ENCODE data around the gene GID4. TPM values are rescaled to one million over a fixed set of nuclear protein-coding genes. Genes with fewer than 3 reads are reported as not detected.

GID4 gene
- total and polyA plus RNA-seq, 4 donors: 1.7 to 4.9 (median 3.7) TPM

DNA sequence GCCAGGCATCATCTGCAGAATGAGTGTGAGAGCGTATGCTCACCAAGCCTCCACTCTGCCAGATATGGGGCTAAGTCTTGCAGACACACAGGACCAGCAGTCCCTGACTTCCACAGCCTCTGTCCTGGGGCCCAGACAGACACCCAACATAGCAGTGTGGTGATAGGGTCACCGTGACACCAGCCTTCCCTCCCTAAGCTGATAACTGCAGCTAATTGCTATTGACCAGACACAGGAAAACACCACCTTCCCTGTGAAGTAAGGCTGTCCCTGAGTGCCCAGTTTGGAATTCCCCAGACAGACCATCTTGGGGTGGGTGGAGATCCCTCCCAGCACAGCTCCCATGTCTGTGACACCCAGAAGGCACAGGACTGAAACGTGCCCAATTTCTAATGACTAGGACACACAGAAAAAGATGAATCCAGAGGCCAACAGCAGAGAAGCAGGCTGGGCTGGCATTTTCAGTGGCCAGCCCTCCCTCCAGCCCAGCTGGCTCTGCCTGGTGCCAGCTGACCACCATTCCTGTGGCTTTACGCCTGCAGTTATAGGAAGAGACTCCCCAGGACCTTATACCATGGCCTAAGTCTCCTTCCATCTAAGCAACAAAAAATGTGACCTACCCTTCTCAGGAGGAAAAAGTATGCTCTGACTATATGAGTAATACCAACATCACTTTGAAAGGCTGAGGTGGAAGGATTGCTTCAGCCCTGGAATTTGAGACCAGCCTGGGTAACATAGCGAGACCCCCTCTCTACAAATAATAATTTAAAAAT lies 30.5 kb upstream of the GID4 start (continued):
- TF ChIP-seq, protein P1, sequence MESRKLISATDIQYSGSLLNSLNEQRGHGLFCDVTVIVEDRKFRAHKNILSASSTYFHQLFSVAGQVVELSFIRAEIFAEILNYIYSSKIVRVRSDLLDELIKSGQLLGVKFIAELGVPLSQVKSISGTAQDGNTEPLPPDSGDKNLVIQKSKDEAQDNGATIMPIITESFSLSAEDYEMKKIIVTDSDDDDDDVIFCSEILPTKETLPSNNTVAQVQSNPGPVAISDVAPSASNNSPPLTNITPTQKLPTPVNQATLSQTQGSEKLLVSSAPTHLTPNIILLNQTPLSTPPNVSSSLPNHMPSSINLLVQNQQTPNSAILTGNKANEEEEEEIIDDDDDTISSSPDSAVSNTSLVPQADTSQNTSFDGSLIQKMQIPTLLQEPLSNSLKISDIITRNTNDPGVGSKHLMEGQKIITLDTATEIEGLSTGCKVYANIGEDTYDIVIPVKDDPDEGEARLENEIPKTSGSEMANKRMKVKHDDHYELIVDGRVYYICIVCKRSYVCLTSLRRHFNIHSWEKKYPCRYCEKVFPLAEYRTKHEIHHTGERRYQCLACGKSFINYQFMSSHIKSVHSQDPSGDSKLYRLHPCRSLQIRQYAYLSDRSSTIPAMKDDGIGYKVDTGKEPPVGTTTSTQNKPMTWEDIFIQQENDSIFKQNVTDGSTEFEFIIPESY (IDR thresholded peaks at IDR 0.05): no peak

DNA sequence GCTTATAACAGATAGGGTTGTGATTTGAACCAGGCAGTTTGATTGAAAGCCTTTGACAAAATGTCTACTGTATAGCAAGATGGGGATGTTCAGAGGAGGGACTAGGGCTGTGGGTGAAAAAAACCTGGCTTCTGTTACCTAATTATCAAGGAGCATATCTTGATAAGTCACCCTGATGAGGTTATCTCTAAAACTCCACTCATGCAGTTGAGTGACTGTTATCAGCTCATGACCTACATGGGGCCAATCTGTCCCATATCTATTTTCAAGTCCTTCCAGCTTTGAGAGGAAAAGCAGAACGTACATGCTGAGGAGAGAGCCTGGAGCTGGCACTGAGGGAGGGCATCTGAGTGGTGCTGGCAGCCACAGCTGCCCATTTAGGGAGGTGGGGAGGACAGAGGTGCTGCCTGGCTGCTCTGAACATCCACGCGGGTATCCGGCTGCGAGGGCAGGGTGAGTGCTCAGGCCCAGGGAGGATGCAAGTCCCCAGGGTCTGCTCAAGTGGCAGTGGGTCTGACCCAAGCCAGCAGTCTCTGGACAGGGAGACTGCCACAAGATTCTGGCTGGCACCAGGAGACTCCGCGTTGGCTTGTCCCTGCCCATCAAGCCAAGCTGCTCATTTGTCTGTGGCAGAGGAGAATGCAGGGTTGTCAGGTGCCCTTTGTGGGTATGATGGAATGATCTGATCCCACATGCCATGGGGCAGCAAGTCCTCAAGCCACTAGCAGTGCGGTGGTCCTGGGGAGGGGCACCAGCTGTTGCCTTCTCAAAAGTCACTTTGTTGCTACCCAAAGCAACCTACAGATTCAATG lies 29.4 kb upstream of the GID4 start:
- H3K36me3 ChIP-seq (ENCODE audit: control insufficient read depth in 4 of 4, insufficient read depth in 3 of 4, low read depth in 1 of 4, low read length in 3 of 4): peaks cover 0 to 15% (median 6%) of the 10 kb centered on the region in 4 donors
- H3K27me3 ChIP-seq (ENCODE audit: control insufficient read depth in 4 of 4, insufficient read depth in 4 of 4, low read length in 3 of 4): no peaks in the 10 kb centered on the region
- 85% methylated on average over 8 of the region's 8 CpGs for WGBS
- H3K9ac ChIP-seq (ENCODE audit: low read depth in 1 of 2, low read length in 2 of 2): no peak overlapping the region
- H3K4me3 ChIP-seq (ENCODE audit: low read depth in 1 of 3, low read length in 3 of 3): no peak overlapping the region
- no peak for DNase-seq (ENCODE audit: low spot score)
- no peaks in the 10 kb centered on the region for H3K4me1 ChIP-seq (ENCODE audit: control insufficient read depth in 4 of 4, insufficient read depth in 4 of 4, low read length in 3 of 4)
- H3K9me3 ChIP-seq (ENCODE audit: control insufficient read depth in 4 of 4, low read length in 3 of 4): no peaks in the 10 kb centered on the region
- no peak for TF ChIP-seq NR2F2 (IDR thresholded peaks at IDR 0.05)
- no peak for TF ChIP-seq FOXA2 (IDR thresholded peaks at IDR 0.05)
- TF ChIP-seq HNF4A (conservative IDR thresholded peaks at IDR 0.05): no peak
- TF ChIP-seq RXRA (IDR thresholded peaks at IDR 0.05): no peak
- no peak for TF ChIP-seq FOXA1 (IDR thresholded peaks at IDR 0.05)
- TF ChIP-seq YY1 (IDR thresholded peaks at IDR 0.05): no peak
- TF ChIP-seq TAF1 (conservative IDR thresholded peaks at IDR 0.05): no peak
- TF ChIP-seq, protein P2, sequence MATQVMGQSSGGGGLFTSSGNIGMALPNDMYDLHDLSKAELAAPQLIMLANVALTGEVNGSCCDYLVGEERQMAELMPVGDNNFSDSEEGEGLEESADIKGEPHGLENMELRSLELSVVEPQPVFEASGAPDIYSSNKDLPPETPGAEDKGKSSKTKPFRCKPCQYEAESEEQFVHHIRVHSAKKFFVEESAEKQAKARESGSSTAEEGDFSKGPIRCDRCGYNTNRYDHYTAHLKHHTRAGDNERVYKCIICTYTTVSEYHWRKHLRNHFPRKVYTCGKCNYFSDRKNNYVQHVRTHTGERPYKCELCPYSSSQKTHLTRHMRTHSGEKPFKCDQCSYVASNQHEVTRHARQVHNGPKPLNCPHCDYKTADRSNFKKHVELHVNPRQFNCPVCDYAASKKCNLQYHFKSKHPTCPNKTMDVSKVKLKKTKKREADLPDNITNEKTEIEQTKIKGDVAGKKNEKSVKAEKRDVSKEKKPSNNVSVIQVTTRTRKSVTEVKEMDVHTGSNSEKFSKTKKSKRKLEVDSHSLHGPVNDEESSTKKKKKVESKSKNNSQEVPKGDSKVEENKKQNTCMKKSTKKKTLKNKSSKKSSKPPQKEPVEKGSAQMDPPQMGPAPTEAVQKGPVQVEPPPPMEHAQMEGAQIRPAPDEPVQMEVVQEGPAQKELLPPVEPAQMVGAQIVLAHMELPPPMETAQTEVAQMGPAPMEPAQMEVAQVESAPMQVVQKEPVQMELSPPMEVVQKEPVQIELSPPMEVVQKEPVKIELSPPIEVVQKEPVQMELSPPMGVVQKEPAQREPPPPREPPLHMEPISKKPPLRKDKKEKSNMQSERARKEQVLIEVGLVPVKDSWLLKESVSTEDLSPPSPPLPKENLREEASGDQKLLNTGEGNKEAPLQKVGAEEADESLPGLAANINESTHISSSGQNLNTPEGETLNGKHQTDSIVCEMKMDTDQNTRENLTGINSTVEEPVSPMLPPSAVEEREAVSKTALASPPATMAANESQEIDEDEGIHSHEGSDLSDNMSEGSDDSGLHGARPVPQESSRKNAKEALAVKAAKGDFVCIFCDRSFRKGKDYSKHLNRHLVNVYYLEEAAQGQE (IDR thresholded peaks at IDR 0.05): no peak
- TF ChIP-seq, protein P1 (IDR thresholded peaks at IDR 0.05): no peak
- TF ChIP-seq HNF4G (IDR thresholded peaks at IDR 0.05): no peak
- TF ChIP-seq RAD21 (IDR thresholded peaks at IDR 0.05): no peak
- TF ChIP-seq, protein P3, sequence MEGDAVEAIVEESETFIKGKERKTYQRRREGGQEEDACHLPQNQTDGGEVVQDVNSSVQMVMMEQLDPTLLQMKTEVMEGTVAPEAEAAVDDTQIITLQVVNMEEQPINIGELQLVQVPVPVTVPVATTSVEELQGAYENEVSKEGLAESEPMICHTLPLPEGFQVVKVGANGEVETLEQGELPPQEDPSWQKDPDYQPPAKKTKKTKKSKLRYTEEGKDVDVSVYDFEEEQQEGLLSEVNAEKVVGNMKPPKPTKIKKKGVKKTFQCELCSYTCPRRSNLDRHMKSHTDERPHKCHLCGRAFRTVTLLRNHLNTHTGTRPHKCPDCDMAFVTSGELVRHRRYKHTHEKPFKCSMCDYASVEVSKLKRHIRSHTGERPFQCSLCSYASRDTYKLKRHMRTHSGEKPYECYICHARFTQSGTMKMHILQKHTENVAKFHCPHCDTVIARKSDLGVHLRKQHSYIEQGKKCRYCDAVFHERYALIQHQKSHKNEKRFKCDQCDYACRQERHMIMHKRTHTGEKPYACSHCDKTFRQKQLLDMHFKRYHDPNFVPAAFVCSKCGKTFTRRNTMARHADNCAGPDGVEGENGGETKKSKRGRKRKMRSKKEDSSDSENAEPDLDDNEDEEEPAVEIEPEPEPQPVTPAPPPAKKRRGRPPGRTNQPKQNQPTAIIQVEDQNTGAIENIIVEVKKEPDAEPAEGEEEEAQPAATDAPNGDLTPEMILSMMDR (IDR thresholded peaks at IDR 0.05; ENCODE audit: low read depth, low read length, missing input control): no peak
- no peak for TF ChIP-seq EGR1 (IDR thresholded peaks at IDR 0.05; ENCODE audit: low read depth in 2 of 2)
- no peak for TF ChIP-seq SP1 (IDR thresholded peaks at IDR 0.05)
- TF ChIP-seq, protein P4, sequence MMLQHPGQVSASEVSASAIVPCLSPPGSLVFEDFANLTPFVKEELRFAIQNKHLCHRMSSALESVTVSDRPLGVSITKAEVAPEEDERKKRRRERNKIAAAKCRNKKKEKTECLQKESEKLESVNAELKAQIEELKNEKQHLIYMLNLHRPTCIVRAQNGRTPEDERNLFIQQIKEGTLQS (IDR thresholded peaks at IDR 0.05): no peak
- TF ChIP-seq JUND (IDR thresholded peaks at IDR 0.05): no peak
- TF ChIP-seq, protein P5, sequence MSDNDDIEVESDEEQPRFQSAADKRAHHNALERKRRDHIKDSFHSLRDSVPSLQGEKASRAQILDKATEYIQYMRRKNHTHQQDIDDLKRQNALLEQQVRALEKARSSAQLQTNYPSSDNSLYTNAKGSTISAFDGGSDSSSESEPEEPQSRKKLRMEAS (IDR thresholded peaks at IDR 0.05): no peak
- TF ChIP-seq GABPA (IDR thresholded peaks at IDR 0.05 in 1 of 2, conservative IDR thresholded peaks at IDR 0.05 in 1 of 2): no peak
- no peak overlapping the region for H3K27ac ChIP-seq (ENCODE audit: low read depth in 1 of 2, low read length in 2 of 2)
